Liver (tissue), 9 donors: ENCODE data around the gene DCAF16. TPM values are rescaled to one million over a fixed set of nuclear protein-coding genes. Genes with fewer than 3 reads are reported as not detected.

ENCODE experiments used
- DNase-seq: peaks from one replicate; pipeline ENCODE4 v3.0.0-alpha.2; 2017; ENCODE audit warnings: low spot score
- H3K27ac ChIP-seq, 2 donors: one replicate each; pipeline ENCODE4 v1.7.0; 2013; ENCODE audit warnings: inconsistent platforms in 2 of 2, low read length in 2 of 2, control low read depth in 1 of 2, low read depth in 1 of 2, mild to moderate bottlenecking in 1 of 2
- H3K27me3 ChIP-seq, 4 donors: one replicate each; pipeline versions ENCODE4 v1.6.1 to v1.7.0; 2013; ENCODE audit warnings: low read length in 3 of 4, inconsistent platforms in 1 of 4, mild to moderate bottlenecking in 1 of 4, moderate library complexity in 1 of 4; ENCODE audit not compliant: control insufficient read depth in 4 of 4, insufficient read depth in 4 of 4
- H3K36me3 ChIP-seq, 4 donors: one replicate each; pipeline versions ENCODE4 v1.6.1 to v1.7.0; 2013; ENCODE audit warnings: low read length in 3 of 4, mild to moderate bottlenecking in 3 of 4, low read depth in 1 of 4, moderate library complexity in 1 of 4; ENCODE audit not compliant: control insufficient read depth in 4 of 4, insufficient read depth in 3 of 4
- H3K4me1 ChIP-seq, 4 donors: one replicate each; pipeline versions ENCODE4 v1.6.1 to v1.7.0; 2013; ENCODE audit warnings: low read length in 3 of 4, mild to moderate bottlenecking in 3 of 4, moderate library complexity in 1 of 4; ENCODE audit not compliant: control insufficient read depth in 4 of 4, insufficient read depth in 4 of 4
- H3K4me3 ChIP-seq, 3 donors: one replicate each; pipeline versions ENCODE4 v1.6.1 to v1.7.0; 2013; ENCODE audit warnings: low read length in 3 of 3, control low read depth in 1 of 3, low read depth in 1 of 3, mild to moderate bottlenecking in 1 of 3
- H3K9ac ChIP-seq, 2 donors: one replicate each; pipeline ENCODE4 v1.7.0; 2013; ENCODE audit warnings: low read length in 2 of 2, mild to moderate bottlenecking in 2 of 2, moderate library complexity in 2 of 2, control low read depth in 1 of 2, low read depth in 1 of 2
- H3K9me3 ChIP-seq, 4 donors: one replicate each; pipeline versions ENCODE4 v1.6.1 to v1.7.0; 2013; ENCODE audit warnings: low read length in 3 of 4; ENCODE audit not compliant: control insufficient read depth in 4 of 4
- ATF3 ChIP-seq: IDR thresholded peaks from 2 replicates; pipeline ENCODE4 v1.6.1; 2016; ENCODE audit warnings: antibody characterized with exemption
- CTCF ChIP-seq: fragments of 150-350 bp; IDR thresholded peaks from 2 replicates; pipeline ENCODE4 v1.5.1; 2017; ENCODE audit warnings: improper control_type of control experiment, low read depth, low read length; ENCODE audit not compliant: missing input control
- EGR1 ChIP-seq, 2 donors: IDR thresholded peaks; 2 replicates each; pipeline ENCODE4 v1.6.1; 2016 to 2018; ENCODE audit warnings: antibody characterized with exemption in 2 of 2, low read depth in 2 of 2
- FOXA1 ChIP-seq: IDR thresholded peaks from 2 replicates; pipeline ENCODE4 v1.6.1; 2016; ENCODE audit warnings: antibody characterized with exemption
- FOXA2 ChIP-seq: IDR thresholded peaks from 2 replicates; pipeline ENCODE4 v1.6.1; 2016; ENCODE audit warnings: antibody characterized with exemption
- GABPA ChIP-seq, 2 donors: IDR thresholded peaks in 1 of 2; conservative IDR thresholded peaks in 1 of 2; 2 replicates each; pipeline ENCODE4 v1.6.1; 2016; ENCODE audit warnings: antibody characterized with exemption in 2 of 2, mild to moderate bottlenecking in 1 of 2, moderate library complexity in 1 of 2
- HNF4A ChIP-seq, 2 donors: conservative IDR thresholded peaks; 2 replicates each; pipeline ENCODE4 v1.6.1; 2016; ENCODE audit warnings: antibody characterized with exemption in 2 of 2, mild to moderate bottlenecking in 2 of 2
- JUND ChIP-seq, 2 donors: IDR thresholded peaks; 2 replicates each; pipeline ENCODE4 v1.6.1; 2016; ENCODE audit warnings: antibody characterized with exemption in 2 of 2
- MAX ChIP-seq: IDR thresholded peaks from 2 replicates; pipeline ENCODE4 v1.6.1; 2016; ENCODE audit warnings: antibody characterized with exemption
- NR2F2 ChIP-seq: IDR thresholded peaks from 2 replicates; pipeline ENCODE4 v1.6.1; 2016; ENCODE audit warnings: antibody characterized with exemption
- RAD21 ChIP-seq, 2 donors: IDR thresholded peaks; 2 replicates each; pipeline ENCODE4 v1.6.1; 2016; ENCODE audit warnings: antibody characterized with exemption in 2 of 2, mild to moderate bottlenecking in 2 of 2
- REST ChIP-seq: IDR thresholded peaks from 2 replicates; pipeline ENCODE4 v1.6.1; 2016; ENCODE audit warnings: antibody characterized with exemption, mild to moderate bottlenecking
- RXRA ChIP-seq, 2 donors: IDR thresholded peaks; 2 replicates each; pipeline ENCODE4 v1.6.1; 2017 to 2018; ENCODE audit warnings: antibody characterized with exemption in 2 of 2, mild to moderate bottlenecking in 1 of 2
- SP1 ChIP-seq: IDR thresholded peaks from 2 replicates; pipeline ENCODE4 v1.6.1; 2018; ENCODE audit warnings: antibody characterized with exemption, mild to moderate bottlenecking
- TAF1 ChIP-seq: conservative IDR thresholded peaks from 2 replicates; pipeline ENCODE4 v1.6.1; 2016; ENCODE audit warnings: antibody characterized with exemption, mild to moderate bottlenecking
- YY1 ChIP-seq: IDR thresholded peaks from 2 replicates; pipeline ENCODE4 v1.6.1; 2016; ENCODE audit warnings: antibody characterized with exemption, mild to moderate bottlenecking
- ZBTB33 ChIP-seq: IDR thresholded peaks from 2 replicates; pipeline ENCODE4 v1.6.1; 2016; ENCODE audit warnings: antibody characterized with exemption
- WGBS: extraction: QIAGEN DNeasy Blood & Tissue Kit; methylation state at CpG from one replicate; pipeline ENCODE4 v1.1.7; 2013; 5-methylcytosine and 5-hydroxymethylcytosine counted together
- polyA plus RNA-seq, 2 donors: library from polyadenylated mRNA; stranded (reverse) in 1 of 2; unstranded in 1 of 2; fragments of 200-250 nt in 1 of 2; fragments of >200 nt in 1 of 2; fragmentation: Nextera tagmentation in 1 of 2; extraction: Ambion mirVana in 1 of 2; gene quantifications; one replicate each; pipeline versions ENCODE4 v1.2.1 to v1.2.3, GENCODE V29; 2013 to 2015
- total RNA-seq, 2 donors: library from RNA; depleted of rRNA; stranded (reverse); fragments of >200 nt; gene quantifications; one replicate each; pipeline ENCODE4 v1.2.3, GENCODE V29; 2014
- donor health status: healthy.
- donor health status: healthy.
- donor health status: healthy.
- donor health status: healthy.
- donor health status: healthy.

The DCAF16 gene
- total and polyA plus RNA-seq, 4 donors, result 1.6 to 13.4 (median 5.0) TPM

GRCh38 chr4:17780501-17781299 lies 29.9 kb downstream of the DCAF16 start:
- H3K9ac ChIP-seq, result no peak overlapping the region
- peak overlapping the region in 2 of 3 donors; percentile 21 to 48 for H3K4me3 ChIP-seq
- no peak for TF ChIP-seq ZBTB33
- TF ChIP-seq CTCF, result no peak
- no peak for TF ChIP-seq JUND (IDR thresholded peaks at IDR 0.05)
- no peak for TF ChIP-seq SP1
- no peak for TF ChIP-seq RAD21 (IDR thresholded peaks at IDR 0.05)
- no peak for TF ChIP-seq EGR1 (IDR thresholded peaks at IDR 0.05; ENCODE audit: low read depth in 2 of 2)
- TF ChIP-seq FOXA1, result no peak
- TF ChIP-seq NR2F2, result no peak
- no peak for TF ChIP-seq REST
- TF ChIP-seq RXRA (IDR thresholded peaks at IDR 0.05), result no peak
- no peak for TF ChIP-seq FOXA2
- WGBS, result 9% methylated on average over 31 of the region's 31 CpGs
- peaks cover 10 to 20% (median 16%) of the 10 kb centered on the region in 4 donors for H3K4me1 ChIP-seq
- H3K9me3 ChIP-seq, result no peaks in the 10 kb centered on the region
- no peak for DNase-seq
- peaks cover 0 to 20% (median 6%) of the 10 kb centered on the region in 4 donors for H3K27me3 ChIP-seq
- H3K27ac ChIP-seq, result no peak overlapping the region
- no peaks in the 10 kb centered on the region for H3K36me3 ChIP-seq

- H3K4me1 ChIP-seq, result peaks cover 10 to 20% (median 16%) of the 10 kb centered on the region in 4 donors
- H3K36me3 ChIP-seq, result no peaks in the 10 kb centered on the region
- no peaks in the 10 kb centered on the region for H3K9me3 ChIP-seq
- 83% methylated on average over 3 of the region's 3 CpGs for WGBS
- no peak for DNase-seq
- no peak overlapping the region for H3K27ac ChIP-seq
- H3K27me3 ChIP-seq, result peaks cover 0 to 20% (median 6%) of the 10 kb centered on the region in 4 donors
- TF ChIP-seq RAD21 (IDR thresholded peaks at IDR 0.05) (no peak), MAX (no peak), HNF4A (conservative IDR thresholded peaks at IDR 0.05) (no peak), ATF3 (no peak), GABPA (IDR thresholded peaks at IDR 0.05 in 1 of 2, conservative IDR thresholded peaks at IDR 0.05 in 1 of 2) (no peak), SP1 (no peak), FOXA1 (no peak), TAF1 (no peak), YY1 (no peak), EGR1 (IDR thresholded peaks at IDR 0.05; ENCODE audit: low read depth in 2 of 2) (no peak), ZBTB33 (no peak), REST (no peak)
- H3K4me3 ChIP-seq, result no peak overlapping the region
- H3K9ac ChIP-seq, result no peak overlapping the region
Measured at GRCh38 chr4:17778431-17778830, 32.1 kb downstream of the DCAF16 start.
